Measurements from ENCODE around the gene TEX28. TPM values are rescaled to one million over a fixed set of nuclear protein-coding genes. Genes with fewer than 3 reads are reported as not detected.

Gene TEX28
- total and polyA plus RNA-seq, 11 donors, result not detected

- Histone ChIP-seq H3K4me1 (peaks cover 0 to 9% (median 0%) of the 10 kb centered on the region in 12 donors), H3K9me3 (no peaks in the 10 kb centered on the region), H3K27ac (no peak overlapping the region), H3K4me3 (no peak overlapping the region), H3K27me3 (peaks cover 0 to 10% (median 0%) of the 10 kb centered on the region in 9 donors), H3K36me3 (no peaks in the 10 kb centered on the region)
- ATAC-seq (no peak), DNase-seq (peak in 1 of 5 donors; percentile 13)
- TF ChIP-seq POLR2A (IDR thresholded peaks at IDR 0.05) (no peak), CTCF (IDR thresholded peaks at IDR 0.05) (no peak)
- intact Hi-C loops (cut with DNase I), result no loop called here
- WGBS, 4 donors, result 82 to 85% (median 83%) methylated on average over 19 of the region's 19 CpGs
Observed at GRCh38 chrX:154310616-154311536, 16.0 kb upstream of the TEX28 start.

GRCh38 chrX:154309041-154309775 is 14.3 kb upstream of the TEX28 start:
- ATAC-seq (no peak), DNase-seq (peak in 1 of 5 donors; percentile 10)
- peaks cover 0 to 9% (median 0%) of the 10 kb centered on the region in 12 donors for H3K4me1 ChIP-seq
- H3K4me3 ChIP-seq, result no peak overlapping the region
- H3K27me3 ChIP-seq, result peaks cover 0 to 10% (median 0%) of the 10 kb centered on the region in 9 donors
- no peak overlapping the region for H3K27ac ChIP-seq
- no peaks in the 10 kb centered on the region for H3K36me3 ChIP-seq
- intact Hi-C loops (cut with DNase I), result no loop called here
- no peaks in the 10 kb centered on the region for H3K9me3 ChIP-seq
- WGBS, 4 donors, result 77 to 92% (median 87%) methylated on average over 16 of the region's 16 CpGs
- no peak for TF ChIP-seq POLR2A (IDR thresholded peaks at IDR 0.05)
- no peak for TF ChIP-seq CTCF (IDR thresholded peaks at IDR 0.05)

GRCh38 chrX:154308108-154308946 is 13.4 kb upstream of the TEX28 start:
- ATAC-seq (peak in 3 of 4 donors; percentile 43 to 76 (median 50)), DNase-seq (peak; percentile 54 to 66 (median 59))
- H3K4me1 ChIP-seq, result peaks cover 0 to 5% (median 0%) of the 10 kb centered on the region in 12 donors
- no peak overlapping the region for H3K4me3 ChIP-seq
- no peak overlapping the region for H3K27ac ChIP-seq
- H3K27me3 ChIP-seq, result peaks cover 0 to 10% (median 0%) of the 10 kb centered on the region in 9 donors
- no peaks in the 10 kb centered on the region for H3K9me3 ChIP-seq
- TF ChIP-seq CTCF (IDR thresholded peaks at IDR 0.05) (peak; percentile 61 to 75 (median 70)), POLR2A (IDR thresholded peaks at IDR 0.05) (no peak)
- intact Hi-C loops (cut with DNase I), result no loop called here
- no peaks in the 10 kb centered on the region for H3K36me3 ChIP-seq
- 51 to 63% (median 56%) methylated on average over 9 of the region's 9 CpGs for WGBS, 4 donors

Measured in heart left ventricle (tissue), 16 donors.